IMR-90 (cell line): ENCODE data around the gene MOV10L1. TPM values are rescaled to one million over a fixed set of nuclear protein-coding genes. Genes with fewer than 3 reads are reported as not detected.
A peak's percentile ranks its signal among the peaks of the same experiment; 100 is the strongest.

Experiments
- ATAC-seq: fragments of 200-7000 bp; cut with Tn5 transposase; 2 replicates; pipeline ENCODE4 v1.9.1; 2020; ENCODE audit warnings: low read depth, mild to moderate bottlenecking, moderate library complexity
- BruUV-seq: library from RNA; stranded (reverse); fragments of 400-500 nt; replicated peaks from 2 replicates; lab custom pipeline; 2021; lab: Mats Ljungman, UMichigan
- CTCF ChIA-PET: fragments of 300-600 bp; formaldehyde crosslinking; extraction: SDS; loops from one replicate; lab custom pipeline; 2021; ENCODE audit warnings: antibody characterized with exemption; lab: Yijun Ruan, JAX
- POLR2A ChIA-PET: fragments of 300-600 bp; sonication (Branson Sonifier 250); formaldehyde crosslinking; loops from one replicate; lab custom pipeline; 2022; ENCODE audit warnings: antibody characterized with exemption; ENCODE audit not compliant: unreplicated experiment; lab: Charles Lee
- DNase-seq: peaks from one replicate; pipeline ENCODE4 v3.0.0; 2013
- H2AFZ ChIP-seq: replicated peaks from 2 replicates; pipeline ENCODE3; 2013; ENCODE audit warnings: low read length, mild to moderate bottlenecking; ENCODE audit not compliant: poor library complexity
- H2AK5ac ChIP-seq: 2 replicates; pipeline ENCODE4 v1.6.1; 2013; ENCODE audit warnings: low read depth, low read length, inconsistent platforms
- H2AK9ac ChIP-seq: replicated peaks from 2 replicates; pipeline ENCODE3; 2013; ENCODE audit warnings: mild to moderate bottlenecking, low read depth, low read length, moderate library complexity; ENCODE audit not compliant: poor library complexity
- H2BK120ac ChIP-seq: 2 replicates; pipeline ENCODE4 v1.6.1; 2013; ENCODE audit warnings: low read depth, low read length, inconsistent platforms
- H2BK15ac ChIP-seq: 3 replicates; pipeline ENCODE4 v1.6.1; 2013; ENCODE audit warnings: low read depth, low read length, inconsistent platforms
- H2BK20ac ChIP-seq: 2 replicates; pipeline ENCODE4 v1.6.1; 2013; ENCODE audit warnings: low read depth, mild to moderate bottlenecking, inconsistent platforms, low read length, moderate library complexity
- H2BK5ac ChIP-seq: 2 replicates; pipeline ENCODE4 v1.6.1; 2013; ENCODE audit warnings: mild to moderate bottlenecking, low read depth, low read length, inconsistent platforms; ENCODE audit not compliant: poor library complexity, severe bottlenecking
- H3K14ac ChIP-seq: replicated peaks from 2 replicates; pipeline ENCODE4 v1.6.1; 2013; ENCODE audit warnings: low read depth, low read length, inconsistent platforms
- H3K18ac ChIP-seq: 2 replicates; pipeline ENCODE4 v1.6.1; 2013; ENCODE audit warnings: low read depth, low read length, control low read depth
- H3K23ac ChIP-seq: 2 replicates; pipeline ENCODE4 v1.6.1; 2013; ENCODE audit warnings: low read depth, low read length, inconsistent platforms
- H3K27ac ChIP-seq: 2 replicates; pipeline ENCODE4 v1.5.1; 2013; ENCODE audit warnings: mild to moderate bottlenecking, control low read depth, low read length; ENCODE audit not compliant: insufficient read depth
- H3K27me3 ChIP-seq: 2 replicates; pipeline ENCODE4 v1.6.1; 2013; ENCODE audit warnings: low read length; ENCODE audit not compliant: control insufficient read depth, insufficient read depth
- H3K36me3 ChIP-seq: 2 replicates; pipeline ENCODE4 v1.6.1; 2013; ENCODE audit warnings: low read length, mixed read lengths; ENCODE audit not compliant: control insufficient read depth, insufficient read depth
- H3K4ac ChIP-seq: 2 replicates; pipeline ENCODE4 v1.6.1; 2013; ENCODE audit warnings: low read depth, low read length, inconsistent platforms
- H3K4me1 ChIP-seq: 2 replicates; pipeline ENCODE4 v1.6.1; 2013; ENCODE audit warnings: low read length, mixed read lengths; ENCODE audit not compliant: control insufficient read depth, insufficient read depth
- H3K4me2 ChIP-seq: 2 replicates; pipeline ENCODE4 v1.6.1; 2013; ENCODE audit warnings: low read depth, mild to moderate bottlenecking, control low read depth, low read length, moderate library complexity
- H3K4me3 ChIP-seq: 2 replicates; pipeline ENCODE4 v1.5.1; 2013; ENCODE audit warnings: low read depth, mild to moderate bottlenecking, control low read depth, low read length, moderate library complexity; ENCODE audit not compliant: insufficient read depth
- H3K56ac ChIP-seq: 2 replicates; pipeline ENCODE4 v1.6.1; 2013; ENCODE audit warnings: low read length, inconsistent platforms; ENCODE audit not compliant: insufficient read depth; ENCODE audit errors: extremely low read depth
- H3K79me1 ChIP-seq, 2 experiments: 2 replicates each; pipeline ENCODE4 v1.6.1; 2013; ENCODE audit warnings: low read length in 2 of 2, inconsistent platforms in 1 of 2, low read depth in 1 of 2
- H3K9ac ChIP-seq: 2 replicates; pipeline ENCODE4 v1.6.1; 2013; ENCODE audit warnings: low read depth, low read length, control low read depth
- H3K9me1 ChIP-seq: 2 replicates; pipeline ENCODE4 v1.6.1; 2013; ENCODE audit warnings: low read length, inconsistent platforms; ENCODE audit not compliant: insufficient read depth
- H3K9me3 ChIP-seq: 2 replicates; pipeline ENCODE4 v1.6.1; 2013; ENCODE audit warnings: low read length; ENCODE audit not compliant: control insufficient read depth, insufficient read depth
- H4K20me1 ChIP-seq: 2 replicates; pipeline ENCODE4 v1.6.1; 2013; ENCODE audit warnings: low read length, inconsistent platforms; ENCODE audit not compliant: insufficient read depth
- H4K5ac ChIP-seq: 2 replicates; pipeline ENCODE4 v1.6.1; 2013; ENCODE audit warnings: mild to moderate bottlenecking, low read depth, low read length, control low read depth
- H4K8ac ChIP-seq, 2 experiments: 2 replicates each; pipeline ENCODE4 v1.6.1; 2013; ENCODE audit warnings: low read depth in 2 of 2, low read length in 2 of 2, control low read depth in 1 of 2, inconsistent platforms in 1 of 2
- H4K91ac ChIP-seq: 2 replicates; pipeline ENCODE4 v1.6.1; 2013; ENCODE audit warnings: low read depth, low read length, inconsistent platforms; ENCODE audit not compliant: insufficient read depth
- NFE2L2 ChIP-seq: fragments of 150-350 bp; IDR thresholded peaks from 2 replicates; pipeline ENCODE4 v1.6.1; 2016; ENCODE audit warnings: low read depth, mild to moderate bottlenecking, low read length
- RCOR1 ChIP-seq: IDR thresholded peaks from 2 replicates; pipeline ENCODE4 v1.6.1; 2012; ENCODE audit warnings: mild to moderate bottlenecking, low read length, improper control_type of control experiment; ENCODE audit not compliant: insufficient replicate concordance
- WGBS, 2 experiments: methylation state at CpG; one replicate each; pipeline versions ENCODE4 v1.1.5 to v1.1.7; 2013; ENCODE audit warnings: missing lambda C conversion rate in 2 of 2; ENCODE audit not compliant: insufficient read length in 1 of 2; ENCODE audit errors: extremely low coverage in 2 of 2; 5-methylcytosine and 5-hydroxymethylcytosine counted together
- dilution Hi-C: fragments of 300-500 bp; cut with HindIII; formaldehyde crosslinking; loops from one replicate; pipeline ENCODE4 v1.14.3; 2018; ENCODE audit warnings: low sequenced_read_pairs; ENCODE audit not compliant: unreplicated experiment
- in situ Hi-C: fragments of 300-500 bp; cut with MboI; formaldehyde crosslinking; loops from 3 replicates; pipeline ENCODE4 v1.14.3; 2019; ENCODE audit warnings: low sequenced_read_pairs, inconsistent platforms, mixed read lengths
- intact Hi-C: fragments of 100-400 bp; cut with micrococcal nuclease; formaldehyde crosslinking; loops from 2 replicates; pipeline ENCODE4 v1.10.0; 2022
- polyA plus RNA-seq, 3 experiments: library from polyadenylated mRNA; depleted of rRNA; stranded (reverse); fragments of >200 nt; gene quantifications; 2 replicates each; pipeline ENCODE4 v1.2.3, GENCODE V29; 2012; ENCODE audit warnings: low replicate concordance in 1 of 3
- total RNA-seq: library from RNA; depleted of rRNA; stranded (reverse); fragments of >200 nt; gene quantifications from 2 replicates; pipeline ENCODE4 v1.2.3, GENCODE V29; 2012

Gene MOV10L1
- total and polyA plus RNA-seq, 2 of the 4 experiments (the other 2 are of a cell fraction): 0.72 to 1.4 TPM

DNA sequence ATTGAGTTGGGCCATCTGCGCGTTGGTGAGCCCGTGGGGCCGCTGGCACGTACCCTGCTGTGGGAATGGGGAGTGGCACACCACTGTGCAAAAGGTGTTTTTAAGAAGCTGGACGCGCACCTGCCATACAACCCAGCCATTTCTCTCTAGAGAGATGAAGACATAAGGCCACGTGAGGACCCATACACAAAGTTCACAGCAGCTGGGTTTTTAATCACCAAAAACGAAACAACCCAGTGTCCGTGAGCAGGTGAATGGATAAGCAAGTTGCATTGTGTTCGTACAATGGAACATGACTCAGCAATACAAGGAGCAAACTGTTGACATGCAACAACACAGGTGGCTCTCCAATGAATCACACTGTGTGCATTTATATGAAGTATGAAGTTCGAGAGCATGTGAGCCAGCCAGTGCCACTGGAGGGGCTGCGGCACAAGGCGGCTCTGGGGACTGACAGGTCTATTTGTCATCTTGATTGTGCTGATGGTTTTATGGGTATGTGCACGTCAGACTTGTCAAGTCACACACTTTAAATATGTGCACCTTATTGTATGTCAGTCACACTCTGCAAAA is 50.1 kb downstream of the MOV10L1 start:
- no peak overlapping the region for H3K9ac ChIP-seq
- no peak overlapping the region for H4K5ac ChIP-seq
- H3K36me3 ChIP-seq: peaks cover 11% of the 10 kb centered on the region; the same call in 1 of the 2 replicates
- ChIA-PET CTCF (no interaction called here), POLR2A (no interaction called here)
- no peak overlapping the region for H4K8ac ChIP-seq
- no peak overlapping the region for H3K56ac ChIP-seq
- H3K14ac ChIP-seq: no peak overlapping the region
- intact Hi-C loops: loop anchor here (5.0 kb wide), 1 partner anchor 53 kb away; the partner anchor contains the start of gene MLC1
- H2BK20ac ChIP-seq: no peak overlapping the region
- H3K4ac ChIP-seq: no peak overlapping the region
- dilution Hi-C loops: no loop called here
- no peak overlapping the region for H2AK9ac ChIP-seq
- H3K27me3 ChIP-seq: peaks cover 4% of the 10 kb centered on the region
- H2AK5ac ChIP-seq: no peak overlapping the region
- no peak overlapping the region for H2AFZ ChIP-seq
- ATAC-seq (no peak), DNase-seq (no peak)
- H3K18ac ChIP-seq: no peak overlapping the region
- peaks cover 2% of the 10 kb centered on the region; the same call in 1 of the 2 replicates for H3K9me1 ChIP-seq
- no peak overlapping the region for H3K23ac ChIP-seq
- no peak overlapping the region for H2BK120ac ChIP-seq
- H3K4me3 ChIP-seq: no peak overlapping the region
- no peak for TF ChIP-seq RCOR1
- TF ChIP-seq NFE2L2: peak; percentile 88
- H2BK5ac ChIP-seq: no peak overlapping the region
- WGBS, 2 experiments: 100% methylated on average over 1 of the region's 15 CpGs; no CpG with 5 or more reads in 1 of the 2 experiments
- peaks cover 18% of the 10 kb centered on the region for H3K4me1 ChIP-seq
- H4K20me1 ChIP-seq: peaks cover 11% of the 10 kb centered on the region
- no peaks in the 10 kb centered on the region for H3K79me1 ChIP-seq
- no peak overlapping the region for H2BK15ac ChIP-seq
- no peak overlapping the region for H4K91ac ChIP-seq
- no peak overlapping the region for H3K27ac ChIP-seq
- no peak overlapping the region for H3K4me2 ChIP-seq
- H3K9me3 ChIP-seq: no peaks in the 10 kb centered on the region
- in situ Hi-C loops: no loop called here
- no TSS peak for BruUV-seq
